Upper lobe of left lung (tissue), 4 donors: Measurements from ENCODE around the gene ZNF730.

ENCODE experiments used
- CTCF ChIP-seq, 6 experiments: fragments of 450-650 bp in 4 of 6; fragments of 200-600 bp in 2 of 6; sonication (generic) in 2 of 6; IDR thresholded peaks; one replicate each; pipeline ENCODE4 v1.5.1; 2016 to 2019; ENCODE audit warnings: antibody characterized with exemption in 6 of 6
- EP300 ChIP-seq, 4 donors: sonication (generic); formaldehyde crosslinking; IDR thresholded peaks; one replicate each; pipeline ENCODE4 v1.5.1; 2017; ENCODE audit warnings: antibody characterized with exemption in 4 of 4, control low read depth in 2 of 4
- POLR2A ChIP-seq, 4 donors: fragments of 450-650 bp; IDR thresholded peaks; one replicate each; pipeline ENCODE4 v1.5.1; 2016 to 2017; ENCODE audit warnings: antibody characterized with exemption in 4 of 4, mild to moderate bottlenecking in 2 of 4

GRCh38 chr19:23183251-23183650, 66.4 kb downstream of the ZNF730 start:
- TF ChIP-seq EP300 (IDR thresholded peaks at IDR 0.05): no peak
- no peak for TF ChIP-seq CTCF (IDR thresholded peaks at IDR 0.05)
- TF ChIP-seq POLR2A (IDR thresholded peaks at IDR 0.05): no peak
